GM06990 (cell line): Measurements from ENCODE around the gene PMM2.

Experiments
- DNase-seq: peaks from one replicate; pipeline ENCODE4 v3.0.0-alpha.2; 2011; ENCODE audit not compliant: insufficient read length; ENCODE audit errors: extremely low read depth
- H3K27me3 ChIP-seq: replicated peaks from 2 replicates; pipeline ENCODE4 v1.6.0; 2011; ENCODE audit warnings: low read length; ENCODE audit not compliant: control insufficient read depth, insufficient read depth
- H3K36me3 ChIP-seq: 2 replicates; pipeline ENCODE4 v1.5.1; 2011; ENCODE audit warnings: low read length; ENCODE audit not compliant: control insufficient read depth, insufficient read depth
- H3K4me3 ChIP-seq: replicated peaks from 2 replicates; pipeline ENCODE4 v1.5.1; 2011; ENCODE audit warnings: low read depth, mild to moderate bottlenecking, control low read depth, low read length
- TF ChIP-seq, protein P1 (sequence below): IDR thresholded peaks from 2 replicates; pipeline ENCODE4 v1.5.1; 2011; ENCODE audit warnings: low read length, control low read depth, mild to moderate bottlenecking, inconsistent platforms; ENCODE audit not compliant: insufficient read depth, poor library complexity, severe bottlenecking

PMM2 gene

DNA sequence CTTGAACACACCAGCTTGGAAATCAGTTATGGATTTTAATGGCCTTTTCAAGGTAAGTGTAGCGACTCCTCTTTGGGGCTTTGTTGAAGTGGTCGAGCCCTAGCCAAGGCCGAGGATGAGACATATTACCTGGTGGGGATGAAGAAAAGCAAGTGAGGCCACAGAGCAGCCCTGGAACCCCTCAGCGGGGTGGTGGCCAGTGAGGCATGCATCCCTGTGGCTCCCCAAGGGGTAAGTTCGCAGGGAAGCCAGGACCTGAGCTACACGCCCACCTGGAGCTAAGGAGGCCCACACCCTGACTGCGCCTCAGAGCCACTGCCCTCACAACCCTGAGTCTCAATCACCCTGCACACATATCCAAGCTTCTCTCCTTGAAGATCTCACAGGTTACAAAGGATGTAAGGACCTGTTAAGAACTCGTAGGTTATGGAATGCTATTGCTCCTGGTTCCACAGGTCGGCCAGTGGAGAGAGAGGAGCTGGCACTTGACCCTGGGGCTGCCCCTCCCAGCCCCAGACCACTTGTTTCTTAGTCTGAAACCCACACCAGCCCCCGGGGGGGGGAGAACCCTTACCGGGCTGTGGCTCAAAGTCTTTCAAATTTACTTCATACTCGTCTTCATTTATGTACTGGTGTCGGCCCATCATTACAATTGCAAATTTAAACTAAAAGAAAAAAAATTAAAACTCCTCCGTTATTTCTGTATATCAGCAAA lies 96.5 kb downstream of the PMM2 start:
- Histone ChIP-seq H3K36me3 (peaks cover 49% of the 10 kb centered on the region), H3K27me3 (no peaks in the 10 kb centered on the region), H3K4me3 (no peak overlapping the region)
- TF ChIP-seq, protein P1, sequence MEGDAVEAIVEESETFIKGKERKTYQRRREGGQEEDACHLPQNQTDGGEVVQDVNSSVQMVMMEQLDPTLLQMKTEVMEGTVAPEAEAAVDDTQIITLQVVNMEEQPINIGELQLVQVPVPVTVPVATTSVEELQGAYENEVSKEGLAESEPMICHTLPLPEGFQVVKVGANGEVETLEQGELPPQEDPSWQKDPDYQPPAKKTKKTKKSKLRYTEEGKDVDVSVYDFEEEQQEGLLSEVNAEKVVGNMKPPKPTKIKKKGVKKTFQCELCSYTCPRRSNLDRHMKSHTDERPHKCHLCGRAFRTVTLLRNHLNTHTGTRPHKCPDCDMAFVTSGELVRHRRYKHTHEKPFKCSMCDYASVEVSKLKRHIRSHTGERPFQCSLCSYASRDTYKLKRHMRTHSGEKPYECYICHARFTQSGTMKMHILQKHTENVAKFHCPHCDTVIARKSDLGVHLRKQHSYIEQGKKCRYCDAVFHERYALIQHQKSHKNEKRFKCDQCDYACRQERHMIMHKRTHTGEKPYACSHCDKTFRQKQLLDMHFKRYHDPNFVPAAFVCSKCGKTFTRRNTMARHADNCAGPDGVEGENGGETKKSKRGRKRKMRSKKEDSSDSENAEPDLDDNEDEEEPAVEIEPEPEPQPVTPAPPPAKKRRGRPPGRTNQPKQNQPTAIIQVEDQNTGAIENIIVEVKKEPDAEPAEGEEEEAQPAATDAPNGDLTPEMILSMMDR: no peak
- DNase-seq: no peak

DNA sequence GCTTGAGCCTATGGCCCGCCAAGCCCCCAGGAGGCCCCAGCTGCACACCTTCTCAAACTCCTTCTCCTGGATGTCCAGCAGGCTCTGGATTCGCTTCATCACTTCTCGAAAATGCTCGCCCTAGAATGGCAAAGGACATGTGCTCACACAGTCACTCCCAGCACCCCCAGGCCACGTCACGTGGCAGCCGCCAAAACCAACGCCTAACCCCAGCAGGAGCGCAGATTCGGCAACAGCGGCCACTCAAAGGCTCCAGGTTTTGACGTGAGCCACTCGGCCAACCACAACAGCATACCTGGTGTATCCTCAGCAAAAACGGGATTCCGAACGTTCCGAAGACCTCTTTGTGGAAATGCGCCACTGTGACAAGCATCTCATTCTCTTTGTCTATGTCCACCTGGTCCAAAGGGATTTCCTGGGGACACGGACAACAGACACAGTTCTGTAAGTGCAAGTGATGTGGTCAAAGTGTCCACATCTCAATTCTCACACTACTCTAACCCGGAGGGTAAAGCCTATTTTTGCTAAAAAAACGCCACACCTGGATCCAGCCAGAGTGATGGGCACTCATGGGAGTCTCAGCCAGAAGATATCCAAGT lies 97.2 kb downstream of the PMM2 start:
- no peaks in the 10 kb centered on the region for H3K27me3 ChIP-seq
- H3K4me3 ChIP-seq: no peak overlapping the region
- TF ChIP-seq, protein P1: no peak
- peaks cover 43% of the 10 kb centered on the region for H3K36me3 ChIP-seq
- DNase-seq: no peak

DNA sequence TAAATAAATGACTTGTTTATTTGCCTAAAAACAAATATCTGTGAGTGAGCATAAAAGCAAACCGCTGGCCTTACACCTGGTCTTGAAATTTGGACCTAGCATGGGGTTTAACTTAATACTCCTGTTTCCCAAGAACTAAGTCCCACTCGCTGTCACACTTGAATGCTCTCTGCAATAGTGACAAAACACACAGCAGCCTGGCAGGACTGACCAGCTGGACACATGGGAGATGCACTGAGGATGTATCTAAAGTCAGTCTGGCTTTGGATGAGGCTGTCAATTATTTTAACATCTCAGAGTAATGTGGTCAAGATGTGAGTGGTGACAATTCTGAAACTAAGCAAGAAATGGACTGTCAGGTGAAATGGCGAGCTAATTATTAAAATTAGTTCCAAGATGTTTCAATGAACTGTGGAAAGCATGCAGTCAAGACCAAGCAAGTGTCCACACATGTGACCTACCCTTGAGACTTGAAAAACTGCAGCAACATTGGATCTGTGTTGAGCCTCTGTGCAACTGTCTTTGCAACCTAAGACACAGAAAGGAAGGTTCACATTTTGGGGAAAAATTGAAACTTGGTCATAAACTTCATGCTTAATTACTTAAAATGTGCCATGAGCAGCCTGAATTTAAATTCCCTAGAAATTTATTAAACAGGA lies 101.2 kb downstream of the PMM2 start:
- TF ChIP-seq, protein P1: no peak
- Histone ChIP-seq H3K36me3 (peaks cover 42% of the 10 kb centered on the region), H3K27me3 (no peaks in the 10 kb centered on the region), H3K4me3 (no peak overlapping the region)
- DNase-seq: no peak
